ENCODE data around the gene NCKAP5.

Gene NCKAP5

DNA sequence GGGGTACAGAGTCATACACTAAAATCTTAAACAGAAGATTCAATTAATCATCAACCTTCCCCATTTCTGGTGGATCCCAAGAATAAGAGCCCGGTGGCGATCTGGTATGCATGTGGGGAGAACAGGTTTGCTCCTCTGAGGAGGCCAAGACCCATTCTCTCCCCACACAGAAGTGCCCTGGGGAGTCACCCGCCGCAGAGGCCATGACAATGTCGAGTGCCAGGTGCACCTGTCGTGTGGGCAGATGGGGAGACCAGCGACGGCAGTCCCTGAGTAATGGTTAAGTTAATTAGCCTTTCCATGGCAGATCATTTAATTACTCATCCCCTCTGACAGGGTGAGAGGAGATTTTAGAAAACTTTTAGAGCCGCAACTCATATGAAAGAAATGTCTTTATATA, 345.0 kb downstream of the NCKAP5 start:
- TF ChIP-seq SIN3A (IDR thresholded peaks at IDR 0.05; ENCODE audit: borderline replicate concordance, insufficient read depth, low read length) (no peak), POLR2AphosphoS5 (IDR thresholded peaks at IDR 0.05; ENCODE audit: low read depth, low read length) (no peak), TAF1 (IDR thresholded peaks at IDR 0.05; ENCODE audit: borderline replicate concordance, insufficient read depth, low read length) (no peak), FOXP2 (optimal IDR thresholded peaks at IDR 0.05; ENCODE audit: borderline replicate concordance, extremely low read depth, extremely low read length, insufficient read depth) (no peak)
- TF ChIP-seq, protein P1, sequence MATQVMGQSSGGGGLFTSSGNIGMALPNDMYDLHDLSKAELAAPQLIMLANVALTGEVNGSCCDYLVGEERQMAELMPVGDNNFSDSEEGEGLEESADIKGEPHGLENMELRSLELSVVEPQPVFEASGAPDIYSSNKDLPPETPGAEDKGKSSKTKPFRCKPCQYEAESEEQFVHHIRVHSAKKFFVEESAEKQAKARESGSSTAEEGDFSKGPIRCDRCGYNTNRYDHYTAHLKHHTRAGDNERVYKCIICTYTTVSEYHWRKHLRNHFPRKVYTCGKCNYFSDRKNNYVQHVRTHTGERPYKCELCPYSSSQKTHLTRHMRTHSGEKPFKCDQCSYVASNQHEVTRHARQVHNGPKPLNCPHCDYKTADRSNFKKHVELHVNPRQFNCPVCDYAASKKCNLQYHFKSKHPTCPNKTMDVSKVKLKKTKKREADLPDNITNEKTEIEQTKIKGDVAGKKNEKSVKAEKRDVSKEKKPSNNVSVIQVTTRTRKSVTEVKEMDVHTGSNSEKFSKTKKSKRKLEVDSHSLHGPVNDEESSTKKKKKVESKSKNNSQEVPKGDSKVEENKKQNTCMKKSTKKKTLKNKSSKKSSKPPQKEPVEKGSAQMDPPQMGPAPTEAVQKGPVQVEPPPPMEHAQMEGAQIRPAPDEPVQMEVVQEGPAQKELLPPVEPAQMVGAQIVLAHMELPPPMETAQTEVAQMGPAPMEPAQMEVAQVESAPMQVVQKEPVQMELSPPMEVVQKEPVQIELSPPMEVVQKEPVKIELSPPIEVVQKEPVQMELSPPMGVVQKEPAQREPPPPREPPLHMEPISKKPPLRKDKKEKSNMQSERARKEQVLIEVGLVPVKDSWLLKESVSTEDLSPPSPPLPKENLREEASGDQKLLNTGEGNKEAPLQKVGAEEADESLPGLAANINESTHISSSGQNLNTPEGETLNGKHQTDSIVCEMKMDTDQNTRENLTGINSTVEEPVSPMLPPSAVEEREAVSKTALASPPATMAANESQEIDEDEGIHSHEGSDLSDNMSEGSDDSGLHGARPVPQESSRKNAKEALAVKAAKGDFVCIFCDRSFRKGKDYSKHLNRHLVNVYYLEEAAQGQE (IDR thresholded peaks at IDR 0.05; ENCODE audit: insufficient read depth in 1 of 2, low read depth in 2 of 2, low read length in 2 of 2) = no peak

- TF ChIP-seq FOXP2 (optimal IDR thresholded peaks at IDR 0.05; ENCODE audit: borderline replicate concordance, extremely low read depth, extremely low read length, insufficient read depth) (no peak), TAF1 (IDR thresholded peaks at IDR 0.05; ENCODE audit: borderline replicate concordance, insufficient read depth, low read length) (no peak), SIN3A (IDR thresholded peaks at IDR 0.05; ENCODE audit: borderline replicate concordance, insufficient read depth, low read length) (no peak), POLR2AphosphoS5 (IDR thresholded peaks at IDR 0.05; ENCODE audit: low read depth, low read length) (no peak)
- TF ChIP-seq, protein P1 (IDR thresholded peaks at IDR 0.05; ENCODE audit: insufficient read depth in 1 of 2, low read depth in 2 of 2, low read length in 2 of 2) = no peak
Observed at GRCh38 chr2:133221398-133221797, 346.9 kb downstream of the NCKAP5 start.

GRCh38 chr2:133218204-133218603, 350.1 kb downstream of the NCKAP5 start:
- TF ChIP-seq FOXP2 (optimal IDR thresholded peaks at IDR 0.05; ENCODE audit: borderline replicate concordance, extremely low read depth, extremely low read length, insufficient read depth) (no peak), TAF1 (IDR thresholded peaks at IDR 0.05; ENCODE audit: borderline replicate concordance, insufficient read depth, low read length) (no peak), POLR2AphosphoS5 (IDR thresholded peaks at IDR 0.05; ENCODE audit: low read depth, low read length) (no peak), SIN3A (IDR thresholded peaks at IDR 0.05; ENCODE audit: borderline replicate concordance, insufficient read depth, low read length) (no peak)
- TF ChIP-seq, protein P1 (IDR thresholded peaks at IDR 0.05; ENCODE audit: insufficient read depth in 1 of 2, low read depth in 2 of 2, low read length in 2 of 2) = no peak

DNA sequence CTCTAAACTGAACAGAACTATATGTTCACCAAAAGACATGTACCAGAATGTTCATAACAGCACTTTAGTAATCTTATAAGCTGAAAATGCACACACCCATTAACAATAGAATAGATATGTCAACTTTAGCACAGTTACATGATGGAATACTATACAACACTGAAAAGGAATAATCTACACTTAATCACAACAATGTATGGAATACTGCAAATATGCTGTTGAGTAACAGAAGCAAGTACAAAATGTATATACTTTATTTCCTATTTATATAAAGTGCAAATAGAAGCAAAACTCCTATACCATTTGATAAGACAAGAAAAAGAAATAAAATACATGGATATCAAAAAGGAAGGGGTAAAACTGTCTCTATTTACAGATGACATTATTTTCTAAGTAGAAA, 352.8 kb downstream of the NCKAP5 start:
- TF ChIP-seq TAF1 (IDR thresholded peaks at IDR 0.05; ENCODE audit: borderline replicate concordance, insufficient read depth, low read length) (no peak), POLR2AphosphoS5 (IDR thresholded peaks at IDR 0.05; ENCODE audit: low read depth, low read length) (no peak), SIN3A (IDR thresholded peaks at IDR 0.05; ENCODE audit: borderline replicate concordance, insufficient read depth, low read length) (no peak), FOXP2 (optimal IDR thresholded peaks at IDR 0.05; ENCODE audit: borderline replicate concordance, extremely low read depth, extremely low read length, insufficient read depth) (no peak)
- TF ChIP-seq, protein P1 (IDR thresholded peaks at IDR 0.05; ENCODE audit: insufficient read depth in 1 of 2, low read depth in 2 of 2, low read length in 2 of 2) = no peak

GRCh38 chr2:133213651-133214050, 354.6 kb downstream of the NCKAP5 start:
- TF ChIP-seq FOXP2 (optimal IDR thresholded peaks at IDR 0.05; ENCODE audit: borderline replicate concordance, extremely low read depth, extremely low read length, insufficient read depth) (no peak), TAF1 (IDR thresholded peaks at IDR 0.05; ENCODE audit: borderline replicate concordance, insufficient read depth, low read length) (no peak), SIN3A (IDR thresholded peaks at IDR 0.05; ENCODE audit: borderline replicate concordance, insufficient read depth, low read length) (no peak), POLR2AphosphoS5 (IDR thresholded peaks at IDR 0.05; ENCODE audit: low read depth, low read length) (no peak)
- TF ChIP-seq, protein P1 (IDR thresholded peaks at IDR 0.05; ENCODE audit: insufficient read depth in 1 of 2, low read depth in 2 of 2, low read length in 2 of 2) = no peak

All from PFSK-1 (cell line).